Measurements from ENCODE around the gene SEPTIN1. TPM values are rescaled to one million over a fixed set of nuclear protein-coding genes. Genes with fewer than 3 reads are reported as not detected.
"Not testable (repeated sequence)": the region's sequence is repeated elsewhere in the genome, so short reads cannot be mapped to it uniquely, and the experiment has no call there.

Gene SEPTIN1
- total RNA-seq, 3 donors from 2014 or later (not counting 1 experiment from before 2014, with no cell fraction given), result 196 to 210 (median 205) TPM

- ATAC-seq (no peak), DNase-seq (no peak)
- H3K4me1 Mint-ChIP-seq, result peaks cover 33 to 64% of the 10 kb centered on the region in 2 donors
- no peak for TF ChIP-seq CTCF (IDR thresholded peaks at IDR 0.05)
- H3K36me3 Mint-ChIP-seq, result no peaks in the 10 kb centered on the region
- peaks cover 0 to 7% of the 10 kb centered on the region in 2 donors for H3K27me3 Mint-ChIP-seq (ENCODE audit: low read depth in 2 of 2)
- peak overlapping the region in 1 of 2 donors; percentile 58 for H3K27ac Mint-ChIP-seq
- H3K9me3 ChIP-seq (ENCODE audit: control insufficient read depth, insufficient read depth, low read length), result no peaks in the 10 kb centered on the region
- 74% methylated on average over 23 of the region's 23 CpGs for WGBS (ENCODE audit: insufficient coverage)
- H3K27me3 ChIP-seq (ENCODE audit: control insufficient read depth, insufficient read depth, low read length), result peaks cover under 1% of the 10 kb centered on the region
- no peaks in the 10 kb centered on the region for H3K9me3 Mint-ChIP-seq
- peaks cover 67% of the 10 kb centered on the region for H3K4me1 ChIP-seq (ENCODE audit: control insufficient read depth, insufficient read depth, low read length)
- H3K27ac ChIP-seq (ENCODE audit: low read length), result no peak overlapping the region
- H3K4me3 Mint-ChIP-seq, result peak overlapping the region; percentile 78
- no peaks in the 10 kb centered on the region for H3K36me3 ChIP-seq (ENCODE audit: control insufficient read depth, insufficient read depth, low read length)
- intact Hi-C loops (cut with micrococcal nuclease), result no loop called here
- no peak overlapping the region for H3K4me3 ChIP-seq (ENCODE audit: low read length)
Measured at GRCh38 chr16:30398661-30399434, 16.5 kb upstream of the SEPTIN1 start.

GRCh38 chr16:30397776-30398660 is 15.7 kb upstream of the SEPTIN1 start:
- DNase-seq, result peak in 1 of 2 donors; percentile 36
- Mint-ChIP-seq H3K4me1 (peaks cover 33 to 64% of the 10 kb centered on the region in 2 donors), H3K27me3 (ENCODE audit: low read depth in 2 of 2) (peaks cover 0 to 4% of the 10 kb centered on the region in 2 donors), H3K36me3 (no peaks in the 10 kb centered on the region), H3K9me3 (no peaks in the 10 kb centered on the region), H3K27ac (peak overlapping the region in 1 of 2 donors; percentile 58), H3K4me3 (peak overlapping the region; percentile 78)
- no peaks in the 10 kb centered on the region for H3K36me3 ChIP-seq (ENCODE audit: control insufficient read depth, insufficient read depth, low read length)
- no peak overlapping the region for H3K4me3 ChIP-seq (ENCODE audit: low read length)
- H3K9me3 ChIP-seq (ENCODE audit: control insufficient read depth, insufficient read depth, low read length), result no peaks in the 10 kb centered on the region
- peaks cover 67% of the 10 kb centered on the region for H3K4me1 ChIP-seq (ENCODE audit: control insufficient read depth, insufficient read depth, low read length)
- peak; percentile 17 to 30 (median 21) for ATAC-seq
- H3K27me3 ChIP-seq (ENCODE audit: control insufficient read depth, insufficient read depth, low read length), result no peaks in the 10 kb centered on the region
- 73% methylated on average over 42 of the region's 42 CpGs for WGBS (ENCODE audit: insufficient coverage)
- no peak for TF ChIP-seq CTCF (IDR thresholded peaks at IDR 0.05)
- intact Hi-C loops (cut with micrococcal nuclease), result loop anchor here (2.0 kb wide), 1 partner anchor 47 kb away; no protein-coding TSS in a partner anchor
- H3K27ac ChIP-seq (ENCODE audit: low read length), result no peak overlapping the region

- Histone ChIP-seq H3K9me3 (ENCODE audit: control insufficient read depth, insufficient read depth, low read length) (no peaks in the 10 kb centered on the region), H3K4me1 (ENCODE audit: control insufficient read depth, insufficient read depth, low read length) (peaks cover 67% of the 10 kb centered on the region), H3K27ac (ENCODE audit: low read length) (no peak overlapping the region), H3K27me3 (ENCODE audit: control insufficient read depth, insufficient read depth, low read length) (no peaks in the 10 kb centered on the region), H3K4me3 (ENCODE audit: low read length) (no peak overlapping the region), H3K36me3 (ENCODE audit: control insufficient read depth, insufficient read depth, low read length) (no peaks in the 10 kb centered on the region)
- intact Hi-C loops (cut with micrococcal nuclease), result loop anchor here (2.0 kb wide), 1 partner anchor 46 kb away; no protein-coding TSS in a partner anchor
- no peaks in the 10 kb centered on the region for H3K36me3 Mint-ChIP-seq
- peak overlapping the region; percentile 78 for H3K4me3 Mint-ChIP-seq
- no peak for ATAC-seq
- TF ChIP-seq CTCF (IDR thresholded peaks at IDR 0.05), result no peak
- H3K9me3 Mint-ChIP-seq, result no peaks in the 10 kb centered on the region
- 60% methylated on average over 4 of the region's 4 CpGs for WGBS (ENCODE audit: insufficient coverage)
- peaks cover 33 to 64% of the 10 kb centered on the region in 2 donors for H3K4me1 Mint-ChIP-seq
- DNase-seq, result no peak
- H3K27ac Mint-ChIP-seq, result peak overlapping the region in 1 of 2 donors; percentile 74
- peaks cover 0 to 4% of the 10 kb centered on the region in 2 donors for H3K27me3 Mint-ChIP-seq (ENCODE audit: low read depth in 2 of 2)
Measured at GRCh38 chr16:30397056-30397455, 14.7 kb upstream of the SEPTIN1 start.

- DNase-seq; H3K27ac ChIP-seq (ENCODE audit: low read length); H3K36me3 ChIP-seq (ENCODE audit: control insufficient read depth, insufficient read depth, low read length); H3K9me3 ChIP-seq (ENCODE audit: control insufficient read depth, insufficient read depth, low read length); ATAC-seq; H3K36me3 Mint-ChIP-seq; H3K4me3 ChIP-seq (ENCODE audit: low read length); H3K27me3 Mint-ChIP-seq (ENCODE audit: low read depth in 2 of 2); H3K27me3 ChIP-seq (ENCODE audit: control insufficient read depth, insufficient read depth, low read length); H3K9me3 Mint-ChIP-seq: not testable (repeated sequence)
- peak overlapping the region in 1 of 2 donors; percentile 74 for H3K27ac Mint-ChIP-seq
- peaks cover 33 to 61% of the 10 kb centered on the region in 2 donors for H3K4me1 Mint-ChIP-seq
- peaks cover 67% of the 10 kb centered on the region for H3K4me1 ChIP-seq (ENCODE audit: control insufficient read depth, insufficient read depth, low read length)
- 94% methylated on average over 3 of the region's 4 CpGs for WGBS (ENCODE audit: insufficient coverage)
- intact Hi-C loops (cut with micrococcal nuclease), result loop anchor here (2.0 kb wide), 1 partner anchor 46 kb away; no protein-coding TSS in a partner anchor
- H3K4me3 Mint-ChIP-seq, result peak overlapping the region; percentile 78
Measured at GRCh38 chr16:30396627-30397026, 14.3 kb upstream of the SEPTIN1 start.
